ENCODE measurements around the gene SPATA21. TPM values are rescaled to one million over a fixed set of nuclear protein-coding genes. Genes with fewer than 3 reads are reported as not detected.

The SPATA21 gene
- total RNA-seq, 3 donors from 2014 or later: not detected

Other genes with a start within 250 kb of the SPATA21 start
- 10 to 100 TPM; 10.6 to 16.6 (median 11.1) TPM for gene ARHGEF19, start 224.8 kb downstream of the SPATA21 start, total RNA-seq
- gene CPLANE2, start 200.2 kb downstream of the SPATA21 start, total RNA-seq: 1 to 10 TPM; 5.0 to 7.1 (median 6.5) TPM
- gene FBXO42, start 84.9 kb downstream of the SPATA21 start, total RNA-seq: 10 to 100 TPM; 12.4 to 14.3 (median 13.4) TPM
- gene SZRD1, start 70.2 kb downstream of the SPATA21 start, total RNA-seq: 100 to 1,000 TPM; 194 to 215 (median 212) TPM
- gene NECAP2, start 3.3 kb upstream of the SPATA21 start, total RNA-seq: 10 to 100 TPM; 63.5 to 71.6 (median 64.8) TPM
- 1,000 to 10,000 TPM; 1,321 to 1,622 (median 1,616) TPM for gene RNU1-1, start 76.9 kb upstream of the SPATA21 start, total RNA-seq
- gene NBPF1, start 176.1 kb upstream of the SPATA21 start, total RNA-seq: 1 to 10 TPM; 4.9 to 8.4 (median 5.8) TPM
- 1,000 to 10,000 TPM; 1,321 to 1,622 (median 1,616) TPM for gene RNU1-3, start 229.5 kb upstream of the SPATA21 start, total RNA-seq